ENCODE measurements around the gene BABAM2. TPM values are rescaled to one million over a fixed set of nuclear protein-coding genes. Genes with fewer than 3 reads are reported as not detected.

BABAM2 gene
- polyA plus RNA-seq, 3 donors = 33.2 to 52.8 (median 49.3) TPM

GRCh38 chr2:27965841-27966240, 75.3 kb downstream of the BABAM2 start:
- no peak overlapping the region for H3K4me3 ChIP-seq (replicated peaks in 1 of 3; ENCODE audit: low read depth in 2 of 3, low read length in 3 of 3)
- H3K27ac Mint-ChIP-seq = no peak overlapping the region

DNA sequence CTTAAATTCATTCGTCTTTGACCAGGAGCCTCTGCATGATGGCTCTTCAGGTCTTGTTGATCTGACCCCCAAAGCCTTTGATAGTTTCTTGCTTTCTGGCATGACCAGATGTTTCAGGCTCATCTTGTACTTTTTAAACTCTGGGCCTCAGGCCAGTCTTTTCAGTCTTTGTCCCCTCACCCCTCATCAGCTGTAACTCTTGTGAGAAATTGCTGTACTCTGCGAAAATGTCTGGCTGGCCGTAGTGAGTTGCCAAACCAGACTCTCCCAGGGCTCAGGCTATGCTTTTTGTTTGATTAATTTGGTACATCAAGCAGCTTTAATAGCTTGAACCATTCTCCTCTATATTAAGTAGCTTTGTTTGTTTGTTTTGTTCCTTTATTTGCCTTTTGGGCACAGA, 75.9 kb downstream of the BABAM2 start:
- Histone ChIP-seq H3K9ac (ENCODE audit: insufficient read depth, low read length, poor library complexity, severe bottlenecking) (no peak overlapping the region), H2AFZ (ENCODE audit: insufficient read depth, low read depth, low read length, poor library complexity, severe bottlenecking) (no peak overlapping the region), H4K20me1 (ENCODE audit: insufficient read depth, low read length) (no peaks in the 10 kb centered on the region), H3K36me3 (replicated peaks in 1 of 2; ENCODE audit: control insufficient read depth in 1 of 2, insufficient read depth in 2 of 2, low read length in 2 of 2) (peaks cover 0 to 13% of the 10 kb centered on the region in 2 donors), H3K4me2 (replicated peaks; ENCODE audit: extremely low read depth, low read length, poor library complexity, severe bottlenecking) (no peak overlapping the region), H3K4me1 (ENCODE audit: control insufficient read depth in 1 of 2, insufficient read depth in 2 of 2, low read length in 2 of 2) (peaks cover 3 to 11% of the 10 kb centered on the region in 2 donors), H3K79me2 (ENCODE audit: insufficient read depth, low read length) (peaks cover 81% of the 10 kb centered on the region), H3K4me3 (replicated peaks in 1 of 3; ENCODE audit: low read depth in 2 of 3, low read length in 3 of 3) (no peak overlapping the region), H3K27ac (ENCODE audit: low read depth in 1 of 2, low read length in 2 of 2) (no peak overlapping the region), H3K9me3 (replicated peaks in 1 of 2; ENCODE audit: control insufficient read depth in 1 of 2, insufficient read depth in 1 of 2, low read length in 2 of 2) (peaks cover 21 to 29% of the 10 kb centered on the region in 2 donors), H3K27me3 (ENCODE audit: control insufficient read depth in 2 of 2, insufficient read depth in 2 of 2, low read length in 2 of 2) (no peaks in the 10 kb centered on the region)
- Mint-ChIP-seq H3K36me3 (peaks cover 36 to 41% of the 10 kb centered on the region in 2 donors), H3K27ac (peak overlapping the region in 2 of 7 donors; percentile 15 to 43), H3K9me3 (peaks cover 29 to 37% (median 31%) of the 10 kb centered on the region in 7 donors), H3K4me1 (peaks cover 35% of the 10 kb centered on the region), H3K27me3 (ENCODE audit: low read depth in 3 of 3) (peaks cover 0 to 2% (median 0%) of the 10 kb centered on the region in 3 donors), H3K4me3 (no peak overlapping the region)
- TF ChIP-seq, protein P1, sequence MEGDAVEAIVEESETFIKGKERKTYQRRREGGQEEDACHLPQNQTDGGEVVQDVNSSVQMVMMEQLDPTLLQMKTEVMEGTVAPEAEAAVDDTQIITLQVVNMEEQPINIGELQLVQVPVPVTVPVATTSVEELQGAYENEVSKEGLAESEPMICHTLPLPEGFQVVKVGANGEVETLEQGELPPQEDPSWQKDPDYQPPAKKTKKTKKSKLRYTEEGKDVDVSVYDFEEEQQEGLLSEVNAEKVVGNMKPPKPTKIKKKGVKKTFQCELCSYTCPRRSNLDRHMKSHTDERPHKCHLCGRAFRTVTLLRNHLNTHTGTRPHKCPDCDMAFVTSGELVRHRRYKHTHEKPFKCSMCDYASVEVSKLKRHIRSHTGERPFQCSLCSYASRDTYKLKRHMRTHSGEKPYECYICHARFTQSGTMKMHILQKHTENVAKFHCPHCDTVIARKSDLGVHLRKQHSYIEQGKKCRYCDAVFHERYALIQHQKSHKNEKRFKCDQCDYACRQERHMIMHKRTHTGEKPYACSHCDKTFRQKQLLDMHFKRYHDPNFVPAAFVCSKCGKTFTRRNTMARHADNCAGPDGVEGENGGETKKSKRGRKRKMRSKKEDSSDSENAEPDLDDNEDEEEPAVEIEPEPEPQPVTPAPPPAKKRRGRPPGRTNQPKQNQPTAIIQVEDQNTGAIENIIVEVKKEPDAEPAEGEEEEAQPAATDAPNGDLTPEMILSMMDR (IDR thresholded peaks at IDR 0.05) = no peak
- WGBS (ENCODE audit: insufficient coverage) = 100% methylated on average over 1 of the region's 3 CpGs
- intact Hi-C loops (cut with micrococcal nuclease) = no loop called here
- DNase-seq = no peak

More at GRCh38 chr2:27965841-27966240, 75.3 kb downstream of the BABAM2 start:
- Mint-ChIP-seq H3K4me3 (no peak overlapping the region), H3K36me3 (peaks cover 40 to 41% of the 10 kb centered on the region in 2 donors), H3K27me3 (ENCODE audit: low read depth in 3 of 3) (peaks cover 0 to 2% (median 0%) of the 10 kb centered on the region in 3 donors), H3K9me3 (peaks cover 29 to 37% (median 31%) of the 10 kb centered on the region in 7 donors), H3K4me1 (peaks cover 34% of the 10 kb centered on the region)
- H3K27me3 ChIP-seq (ENCODE audit: control insufficient read depth in 2 of 2, insufficient read depth in 2 of 2, low read length in 2 of 2) = no peaks in the 10 kb centered on the region
- TF ChIP-seq, protein P1 (IDR thresholded peaks at IDR 0.05) = no peak
- no peak overlapping the region for H3K4me2 ChIP-seq (replicated peaks; ENCODE audit: extremely low read depth, low read length, poor library complexity, severe bottlenecking)
- H3K36me3 ChIP-seq (replicated peaks in 1 of 2; ENCODE audit: control insufficient read depth in 1 of 2, insufficient read depth in 2 of 2, low read length in 2 of 2) = peaks cover 0 to 13% of the 10 kb centered on the region in 2 donors
- peaks cover 5 to 11% of the 10 kb centered on the region in 2 donors for H3K4me1 ChIP-seq (ENCODE audit: control insufficient read depth in 1 of 2, insufficient read depth in 2 of 2, low read length in 2 of 2)
- H4K20me1 ChIP-seq (ENCODE audit: insufficient read depth, low read length) = no peaks in the 10 kb centered on the region
- H3K79me2 ChIP-seq (ENCODE audit: insufficient read depth, low read length) = peaks cover 84% of the 10 kb centered on the region
- H3K9me3 ChIP-seq (replicated peaks in 1 of 2; ENCODE audit: control insufficient read depth in 1 of 2, insufficient read depth in 1 of 2, low read length in 2 of 2) = peaks cover 21 to 29% of the 10 kb centered on the region in 2 donors
- H3K27ac ChIP-seq (ENCODE audit: low read depth in 1 of 2, low read length in 2 of 2) = no peak overlapping the region
- WGBS (ENCODE audit: insufficient coverage) = no CpG with 5 or more reads among the region's 2 CpGs
- H3K9ac ChIP-seq (ENCODE audit: insufficient read depth, low read length, poor library complexity, severe bottlenecking) = no peak overlapping the region
- DNase-seq = no peak
- H2AFZ ChIP-seq (ENCODE audit: insufficient read depth, low read depth, low read length, poor library complexity, severe bottlenecking) = no peak overlapping the region
- intact Hi-C loops (cut with micrococcal nuclease) = no loop called here
